ENCODE data around the gene PTGS1.

DNA sequence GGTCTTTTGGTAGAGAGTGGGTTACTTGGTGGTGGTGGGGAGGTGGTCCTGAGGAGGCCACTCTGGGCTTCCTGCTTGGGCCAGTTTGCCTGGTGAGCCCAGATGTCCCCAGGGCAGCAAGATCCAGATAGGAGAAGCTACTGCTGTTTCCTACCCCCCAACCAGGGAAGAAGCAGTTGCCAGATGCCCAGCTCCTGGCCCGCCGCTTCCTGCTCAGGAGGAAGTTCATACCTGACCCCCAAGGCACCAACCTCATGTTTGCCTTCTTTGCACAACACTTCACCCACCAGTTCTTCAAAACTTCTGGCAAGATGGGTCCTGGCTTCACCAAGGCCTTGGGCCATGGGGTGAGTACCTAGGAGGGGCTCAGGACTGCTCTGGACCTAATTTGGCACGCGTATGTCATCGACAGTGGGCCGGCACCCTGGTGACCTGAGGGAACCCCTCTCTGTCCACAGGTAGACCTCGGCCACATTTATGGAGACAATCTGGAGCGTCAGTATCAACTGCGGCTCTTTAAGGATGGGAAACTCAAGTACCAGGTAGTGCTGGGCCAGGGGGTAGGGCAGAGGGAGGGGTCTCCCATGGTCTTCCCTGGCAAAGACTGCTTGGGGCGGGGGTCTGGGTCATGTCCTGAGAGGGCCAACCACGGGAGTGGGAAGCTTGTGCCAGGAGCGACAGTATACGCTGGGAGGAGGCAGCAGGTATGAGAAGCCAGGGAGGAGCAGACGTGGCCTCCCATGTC, 10.6 kb downstream of the PTGS1 start:
- no peak for TF ChIP-seq CTCF (conservative IDR thresholded peaks at IDR 0.05 in 1 of 2, IDR thresholded peaks at IDR 0.05 in 1 of 2; ENCODE audit: extremely low read depth in 1 of 2, insufficient read depth in 1 of 2, low read depth in 1 of 2, low read length in 2 of 2)
- TF ChIP-seq EZH2 (IDR thresholded peaks at IDR 0.05; ENCODE audit: borderline replicate concordance, low read length): no peak

Data from mammary epithelial cell (primary cell).